ENCODE measurements around the gene SLC8B1. TPM values are rescaled to one million over a fixed set of nuclear protein-coding genes. Genes with fewer than 3 reads are reported as not detected.

Gene SLC8B1
- total and polyA plus RNA-seq, 9 of the 15 experiments (the other 6 are each of a cell fraction or from before 2014, with no cell fraction given) = 0.86 to 34.1 (median 18.5) TPM

DNA sequence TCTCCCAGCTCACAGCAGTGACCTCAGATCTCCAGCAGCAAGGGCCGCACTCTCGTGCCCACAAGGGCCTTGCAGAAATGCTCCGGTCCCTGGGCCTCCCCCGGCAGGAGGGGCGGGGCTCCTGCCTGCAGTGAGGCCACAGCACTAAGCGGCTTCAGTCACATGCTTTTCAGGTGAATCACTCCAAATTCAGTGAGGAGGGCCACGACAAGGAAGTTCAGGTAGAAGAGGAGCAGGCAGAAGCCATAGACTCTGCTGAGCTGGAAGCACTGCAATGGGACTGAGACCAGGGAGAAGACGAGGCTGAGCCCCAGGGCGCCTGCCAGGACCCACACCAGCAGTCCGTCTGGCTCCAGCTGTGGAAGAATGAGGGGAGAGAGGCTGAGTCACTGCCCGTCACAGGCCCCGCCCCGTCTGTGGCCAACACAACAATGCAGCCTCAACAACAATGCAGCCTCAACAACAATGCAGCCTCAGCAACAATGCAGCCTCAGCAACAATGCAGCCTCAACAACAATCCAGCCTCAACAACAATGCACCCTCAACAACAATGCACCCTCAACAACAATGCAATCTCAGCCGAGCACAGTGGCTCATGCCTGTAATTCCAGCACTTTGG, 35.2 kb downstream of the SLC8B1 start (continued):
- TF ChIP-seq, protein P1, sequence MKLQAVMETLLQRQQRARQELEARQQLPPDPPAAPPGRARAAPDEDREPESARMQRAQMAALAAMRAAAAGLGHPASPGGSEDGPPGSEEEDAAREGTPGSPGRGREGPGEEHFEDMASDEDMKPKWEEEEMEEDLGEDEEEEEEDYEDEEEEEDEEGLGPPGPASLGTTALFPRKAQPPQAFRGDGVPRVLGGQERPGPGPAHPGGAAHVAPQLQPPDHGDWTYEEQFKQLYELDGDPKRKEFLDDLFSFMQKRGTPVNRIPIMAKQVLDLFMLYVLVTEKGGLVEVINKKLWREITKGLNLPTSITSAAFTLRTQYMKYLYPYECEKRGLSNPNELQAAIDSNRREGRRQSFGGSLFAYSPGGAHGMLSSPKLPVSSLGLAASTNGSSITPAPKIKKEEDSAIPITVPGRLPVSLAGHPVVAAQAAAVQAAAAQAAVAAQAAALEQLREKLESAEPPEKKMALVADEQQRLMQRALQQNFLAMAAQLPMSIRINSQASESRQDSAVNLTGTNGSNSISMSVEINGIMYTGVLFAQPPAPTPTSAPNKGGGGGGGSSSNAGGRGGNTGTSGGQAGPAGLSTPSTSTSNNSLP (IDR thresholded peaks at IDR 0.05; ENCODE audit: borderline replicate concordance, low read depth, low read length) = no peak
- TF ChIP-seq SMAD3 (CRISPR knock-in tag; conservative IDR thresholded peaks at IDR 0.05) = no peak
- TF ChIP-seq, protein P2, sequence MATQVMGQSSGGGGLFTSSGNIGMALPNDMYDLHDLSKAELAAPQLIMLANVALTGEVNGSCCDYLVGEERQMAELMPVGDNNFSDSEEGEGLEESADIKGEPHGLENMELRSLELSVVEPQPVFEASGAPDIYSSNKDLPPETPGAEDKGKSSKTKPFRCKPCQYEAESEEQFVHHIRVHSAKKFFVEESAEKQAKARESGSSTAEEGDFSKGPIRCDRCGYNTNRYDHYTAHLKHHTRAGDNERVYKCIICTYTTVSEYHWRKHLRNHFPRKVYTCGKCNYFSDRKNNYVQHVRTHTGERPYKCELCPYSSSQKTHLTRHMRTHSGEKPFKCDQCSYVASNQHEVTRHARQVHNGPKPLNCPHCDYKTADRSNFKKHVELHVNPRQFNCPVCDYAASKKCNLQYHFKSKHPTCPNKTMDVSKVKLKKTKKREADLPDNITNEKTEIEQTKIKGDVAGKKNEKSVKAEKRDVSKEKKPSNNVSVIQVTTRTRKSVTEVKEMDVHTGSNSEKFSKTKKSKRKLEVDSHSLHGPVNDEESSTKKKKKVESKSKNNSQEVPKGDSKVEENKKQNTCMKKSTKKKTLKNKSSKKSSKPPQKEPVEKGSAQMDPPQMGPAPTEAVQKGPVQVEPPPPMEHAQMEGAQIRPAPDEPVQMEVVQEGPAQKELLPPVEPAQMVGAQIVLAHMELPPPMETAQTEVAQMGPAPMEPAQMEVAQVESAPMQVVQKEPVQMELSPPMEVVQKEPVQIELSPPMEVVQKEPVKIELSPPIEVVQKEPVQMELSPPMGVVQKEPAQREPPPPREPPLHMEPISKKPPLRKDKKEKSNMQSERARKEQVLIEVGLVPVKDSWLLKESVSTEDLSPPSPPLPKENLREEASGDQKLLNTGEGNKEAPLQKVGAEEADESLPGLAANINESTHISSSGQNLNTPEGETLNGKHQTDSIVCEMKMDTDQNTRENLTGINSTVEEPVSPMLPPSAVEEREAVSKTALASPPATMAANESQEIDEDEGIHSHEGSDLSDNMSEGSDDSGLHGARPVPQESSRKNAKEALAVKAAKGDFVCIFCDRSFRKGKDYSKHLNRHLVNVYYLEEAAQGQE (IDR thresholded peaks at IDR 0.05; ENCODE audit: borderline replicate concordance) = peak; percentile 22; the same call in 1 of the 2 replicates
- TF ChIP-seq, protein P2 (CRISPR knock-in tag; IDR thresholded peaks at IDR 0.05; ENCODE audit: low read depth) = no peak
- TF ChIP-seq, protein P3, sequence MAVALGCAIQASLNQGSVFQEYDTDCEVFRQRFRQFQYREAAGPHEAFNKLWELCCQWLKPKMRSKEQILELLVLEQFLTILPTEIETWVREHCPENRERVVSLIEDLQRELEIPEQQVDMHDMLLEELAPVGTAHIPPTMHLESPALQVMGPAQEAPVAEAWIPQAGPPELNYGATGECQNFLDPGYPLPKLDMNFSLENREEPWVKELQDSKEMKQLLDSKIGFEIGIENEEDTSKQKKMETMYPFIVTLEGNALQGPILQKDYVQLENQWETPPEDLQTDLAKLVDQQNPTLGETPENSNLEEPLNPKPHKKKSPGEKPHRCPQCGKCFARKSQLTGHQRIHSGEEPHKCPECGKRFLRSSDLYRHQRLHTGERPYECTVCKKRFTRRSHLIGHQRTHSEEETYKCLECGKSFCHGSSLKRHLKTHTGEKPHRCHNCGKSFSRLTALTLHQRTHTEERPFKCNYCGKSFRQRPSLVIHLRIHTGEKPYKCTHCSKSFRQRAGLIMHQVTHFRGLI (CRISPR knock-in tag; IDR thresholded peaks at IDR 0.05) = no peak
- no peak; the same call in 1 of the 2 replicates for TF ChIP-seq MYNN (IDR thresholded peaks at IDR 0.05)
- no peak for TF ChIP-seq MYNN (CRISPR knock-in tag; IDR thresholded peaks at IDR 0.05)
- TF ChIP-seq ZNF75A (CRISPR knock-in tag; IDR thresholded peaks at IDR 0.05) = no peak
- peak; percentile 56 for TF ChIP-seq SMAD4 (CRISPR knock-in tag; conservative IDR thresholded peaks at IDR 0.05)
- TF ChIP-seq ZNF436 (CRISPR knock-in tag; IDR thresholded peaks at IDR 0.05) = no peak
- no peak for TF ChIP-seq ZNF57 (CRISPR knock-in tag; IDR thresholded peaks at IDR 0.05)
- TF ChIP-seq, protein P4, sequence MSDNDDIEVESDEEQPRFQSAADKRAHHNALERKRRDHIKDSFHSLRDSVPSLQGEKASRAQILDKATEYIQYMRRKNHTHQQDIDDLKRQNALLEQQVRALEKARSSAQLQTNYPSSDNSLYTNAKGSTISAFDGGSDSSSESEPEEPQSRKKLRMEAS (CRISPR knock-in tag; IDR thresholded peaks at IDR 0.05) = peak; percentile 61
- TF ChIP-seq PCBP1 (IDR thresholded peaks at IDR 0.05; ENCODE audit: low read depth, low read length, poor library complexity, severe bottlenecking) = no peak
- 0 out of 2 replicates have a peak, but pooled peaks have one; percentile 21 for TF ChIP-seq KLF13 (tag; IDR thresholded peaks at IDR 0.05; ENCODE audit: borderline replicate concordance, low read depth)
- no peak for TF ChIP-seq ZFP30 (CRISPR knock-in tag; IDR thresholded peaks at IDR 0.05; ENCODE audit: borderline replicate concordance)
- TF ChIP-seq NCOA6 (IDR thresholded peaks at IDR 0.05) = no peak

All from K562 (cell line).